Heart left ventricle (tissue), 16 donors: Measurements from ENCODE around the gene C17orf75. TPM values are rescaled to one million over a fixed set of nuclear protein-coding genes. Genes with fewer than 3 reads are reported as not detected.

Experiments
- ATAC-seq, 4 donors: fragments of 200-7000 bp; cut with Tn5 transposase; one replicate each; pipeline ENCODE4 v1.9.1; 2020 to 2022; ENCODE audit warnings: moderate library complexity in 4 of 4, mild to moderate bottlenecking in 3 of 4, moderate number of reproducible peaks in 1 of 4
- DNase-seq, 5 donors: peaks; one replicate each; pipeline ENCODE4 v3.0.0-alpha.2; 2020
- H3K27ac ChIP-seq, 12 donors: fragments of 200-600 bp; sonication (generic) in 4 of 12; one replicate each; pipeline versions ENCODE4 v1.5.0 to v1.8.0; 2016 to 2022; ENCODE audit warnings: mild to moderate bottlenecking in 2 of 12
- H3K27me3 ChIP-seq, 9 donors: fragments of 200-600 bp; sonication (generic) in 2 of 9; one replicate each; pipeline versions ENCODE4 v1.5.1 to v1.8.0; 2016 to 2022; ENCODE audit warnings: mild to moderate bottlenecking in 3 of 9
- H3K36me3 ChIP-seq, 9 donors: fragments of 200-600 bp; sonication (generic) in 2 of 9; one replicate each; pipeline versions ENCODE4 v1.5.0 to v1.8.0; 2018 to 2022; ENCODE audit warnings: mild to moderate bottlenecking in 2 of 9
- H3K4me1 ChIP-seq, 12 donors: fragments of 200-600 bp; sonication (generic) in 4 of 12; one replicate each; pipeline versions ENCODE4 v1.5.0 to v1.8.0; 2016 to 2022; ENCODE audit warnings: mild to moderate bottlenecking in 3 of 12
- H3K4me3 ChIP-seq, 12 donors: fragments of 200-600 bp; sonication (generic) in 4 of 12; one replicate each; pipeline versions ENCODE4 v1.5.0 to v1.8.0; 2017 to 2022; ENCODE audit warnings: mild to moderate bottlenecking in 9 of 12, moderate library complexity in 4 of 12
- H3K9me3 ChIP-seq, 12 donors: fragments of 200-600 bp; sonication (generic) in 4 of 12; one replicate each; pipeline versions ENCODE4 v1.5.0 to v1.8.0; 2016 to 2022; ENCODE audit warnings: mild to moderate bottlenecking in 1 of 12
- CTCF ChIP-seq, 12 donors: fragments of 200-600 bp; sonication (generic) in 4 of 12; IDR thresholded peaks; one replicate each; pipeline versions ENCODE4 v1.5.0 to v1.8.0; 2018 to 2022; ENCODE audit warnings: antibody characterized with exemption in 12 of 12, mild to moderate bottlenecking in 5 of 12
- POLR2A ChIP-seq, 2 donors: fragments of 450-650 bp; IDR thresholded peaks; one replicate each; pipeline ENCODE4 v1.6.1; 2017; ENCODE audit warnings: antibody characterized with exemption in 2 of 2, mild to moderate bottlenecking in 2 of 2, moderate library complexity in 2 of 2
- WGBS, 4 donors: extraction: QIAGEN DNeasy Blood & Tissue Kit in 2 of 4; methylation state at CpG; one replicate each; pipeline versions ENCODE4 v1.1.5 to v1.1.7; 2013 to 2018; 5-methylcytosine and 5-hydroxymethylcytosine counted together
- intact Hi-C, 10 donors: fragments of 100-400 bp; cut with DNase I; formaldehyde crosslinking; loops; one replicate each; pipeline versions ENCODE4 v1.11.1 to v1.14.2; 2022
- polyA plus RNA-seq, 2 donors: library from polyadenylated mRNA; stranded (reverse); fragments of 200-250 nt; gene quantifications; one replicate each; pipeline ENCODE4 v1.2.3, GENCODE V29; 2013
- total RNA-seq, 9 donors: library from RNA; depleted of rRNA in 2 of 9; stranded (reverse); fragments of >200 nt in 2 of 9; fragmentation: NEBNext Ultra II Directional in 3 of 9; extraction: Animal tissue kit (Norgen Biotek cat#: 25700) in 3 of 9; gene quantifications; one replicate each; pipeline versions ENCODE4 v1.1.0 to v1.2.4, GENCODE V29; 2016 to 2023
- donor health status: ischemic (EF 13 %, LVEDD 7.1; RV severe dilation, severe dysfunction).
- donor health status: healthy with polysubstance abuse.
- donor health status: DM: no; HTN: yes; CAD: no.
- donor health status: DM: no; HTN: no; CAD: no.
- donor health status: ischemic (EF 25% LVEDD 6.9; RV normal size, moderate dysfunction).
- donor health status: ischemic (EF 25% LVEDD 5.7; RV mildly dilated, moderate dysfunction).
- donor health status: healthy.
- donor health status: DM: yes; HTN: yes; CAD: no.
- donor health status: ischemic (EF 35%, LVEDD 5.7; RV mildly dilated, moderate dysfunction).
- donor health status: nonischemic (EF 11% LVEDD 7.7; RV severe dilation, severe dysfunction).
- donor health status: DM: yes; HTN: yes; CAD: no.
- donor health status: PGD.
- donor health status: ischemic (EF 29% LVEDD 5.4; RV normal size, mild dysfunction).
- donor health status: nonischemic (EF 23%, LVEDD 6.1; RV moderate dilation, normal function).

The C17orf75 gene
- total and polyA plus RNA-seq, 11 donors = 7.9 to 24.1 (median 17.4) TPM

- 56 to 67% (median 62%) methylated on average over 11 to 13 of the region's 13 CpGs for WGBS, 4 donors
- DNase-seq (no peak), ATAC-seq (no peak)
- Histone ChIP-seq H3K4me3 (no peak overlapping the region), H3K27me3 (no peaks in the 10 kb centered on the region), H3K9me3 (no peaks in the 10 kb centered on the region), H3K36me3 (no peaks in the 10 kb centered on the region), H3K27ac (no peak overlapping the region), H3K4me1 (peaks cover 0 to 5% (median 0%) of the 10 kb centered on the region in 12 donors)
- intact Hi-C loops = no loop called here
- no peak for TF ChIP-seq CTCF (IDR thresholded peaks at IDR 0.05)
- no peak for TF ChIP-seq POLR2A (IDR thresholded peaks at IDR 0.05)
Observed at GRCh38 chr17:32298721-32299579, 43.0 kb downstream of the C17orf75 start.

- no peak overlapping the region for H3K27ac ChIP-seq
- intact Hi-C loops = no loop called here
- no peak for TF ChIP-seq CTCF (IDR thresholded peaks at IDR 0.05)
- no peak for TF ChIP-seq POLR2A (IDR thresholded peaks at IDR 0.05)
- no peak overlapping the region for H3K4me3 ChIP-seq
- DNase-seq (no peak), ATAC-seq (no peak)
- no peaks in the 10 kb centered on the region for H3K27me3 ChIP-seq
- no peaks in the 10 kb centered on the region for H3K9me3 ChIP-seq
- peaks cover 0 to under 1% (median 0%) of the 10 kb centered on the region in 12 donors for H3K4me1 ChIP-seq
- WGBS, 4 donors = 82 to 91% (median 85%) methylated on average over 6 of the region's 6 CpGs
- no peaks in the 10 kb centered on the region for H3K36me3 ChIP-seq
Observed at GRCh38 chr17:32298298-32298697, 43.7 kb downstream of the C17orf75 start.

- TF ChIP-seq POLR2A (IDR thresholded peaks at IDR 0.05) = no peak
- no peak for TF ChIP-seq CTCF (IDR thresholded peaks at IDR 0.05)
- intact Hi-C loops = no loop called here
- Histone ChIP-seq H3K27me3 (no peaks in the 10 kb centered on the region), H3K4me1 (no peaks in the 10 kb centered on the region), H3K4me3 (no peak overlapping the region), H3K36me3 (no peaks in the 10 kb centered on the region), H3K9me3 (no peaks in the 10 kb centered on the region), H3K27ac (no peak overlapping the region)
- DNase-seq (no peak), ATAC-seq (no peak)
- 82 to 99% (median 95%) methylated on average over 5 to 6 of the region's 6 CpGs for WGBS, 4 donors
Observed at GRCh38 chr17:32297860-32298259, 44.1 kb downstream of the C17orf75 start.

DNA sequence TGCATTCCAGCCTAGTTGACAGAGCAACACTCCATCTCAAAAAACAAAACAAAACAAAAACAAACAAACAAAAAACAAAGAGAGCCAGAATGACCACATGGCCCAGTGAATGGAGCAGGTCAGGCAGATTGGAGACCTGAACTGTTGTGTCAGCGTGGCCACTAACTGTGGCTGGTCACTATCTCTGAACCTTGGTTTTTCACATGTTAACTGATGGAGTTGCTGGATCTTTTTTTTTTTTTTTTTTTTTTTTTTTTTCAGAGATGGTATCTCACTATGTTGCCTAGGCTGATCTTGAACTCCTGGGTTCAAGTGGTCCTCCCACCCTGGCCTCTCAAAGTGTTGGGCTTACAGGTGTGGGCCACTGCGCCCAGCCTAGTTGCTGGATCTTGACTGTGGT lies 44.5 kb downstream of the C17orf75 start:
- Histone ChIP-seq H3K27ac (no peak overlapping the region), H3K9me3 (no peaks in the 10 kb centered on the region), H3K27me3 (no peaks in the 10 kb centered on the region), H3K4me3 (no peak overlapping the region), H3K4me1 (no peaks in the 10 kb centered on the region), H3K36me3 (no peaks in the 10 kb centered on the region)
- DNase-seq = no peak
- 91 to 96% (median 95%) methylated on average over 2 of the region's 2 CpGs for whole genome bisulfite sequencing, 4 donors
- no peak for ATAC-seq
- TF ChIP-seq CTCF (IDR thresholded peaks at IDR 0.05) = no peak
- no peak for TF ChIP-seq POLR2A (IDR thresholded peaks at IDR 0.05)
- intact Hi-C loops = no loop called here
